SK-N-SH treated with all-trans-retinoic acid at 6 μM for 48 hours (cell line): ENCODE measurements around the gene HTD2.

Source experiments
- BACH2 ChIP-seq: fragments of 250-450 bp; sonication (Bioruptor Pico); IDR thresholded peaks from 2 replicates; pipeline ENCODE4 v1.9.0; 2021; ENCODE audit warnings: mild to moderate bottlenecking, borderline replicate concordance
- CSDC2 ChIP-seq: fragments of 250-450 bp; sonication (Bioruptor Pico); IDR thresholded peaks from 2 replicates; pipeline ENCODE4 v1.5.0; 2020; ENCODE audit warnings: mild to moderate bottlenecking, moderate library complexity
- ESRRG ChIP-seq: fragments of 250-450 bp; sonication (Bioruptor Pico); IDR thresholded peaks from 2 replicates; pipeline ENCODE4 v1.6.1; 2021; ENCODE audit warnings: mild to moderate bottlenecking
- GLIS3 ChIP-seq: fragments of 250-450 bp; sonication (Bioruptor Pico); IDR thresholded peaks from 2 replicates; pipeline ENCODE4 v1.5.0; 2020; ENCODE audit warnings: mild to moderate bottlenecking, moderate library complexity
- ISL1 ChIP-seq: fragments of 250-450 bp; sonication (Bioruptor Pico); IDR thresholded peaks from 2 replicates; pipeline ENCODE4 v2.1.2; 2022; ENCODE audit warnings: mild to moderate bottlenecking, moderate library complexity
- OSR1 ChIP-seq: fragments of 250-450 bp; sonication (Bioruptor Pico); IDR thresholded peaks from 2 replicates; pipeline ENCODE4 v1.8.0; 2022; ENCODE audit warnings: moderate library complexity, mild to moderate bottlenecking, inconsistent platforms
- PATZ1 ChIP-seq: fragments of 250-450 bp; sonication (Bioruptor Pico); IDR thresholded peaks from 2 replicates; pipeline ENCODE4 v1.8.0; 2020; ENCODE audit warnings: mild to moderate bottlenecking, moderate library complexity, borderline replicate concordance
- POU6F1 ChIP-seq: fragments of 250-450 bp; sonication (Bioruptor Pico); IDR thresholded peaks from 2 replicates; pipeline ENCODE4 v1.8.0; 2021; ENCODE audit warnings: low read depth, mild to moderate bottlenecking, moderate library complexity, borderline replicate concordance
- RARB ChIP-seq: fragments of 250-450 bp; sonication (Bioruptor Pico); IDR thresholded peaks from 2 replicates; pipeline ENCODE4 v1.8.0; 2021; ENCODE audit warnings: mild to moderate bottlenecking, moderate library complexity
- TCF4 ChIP-seq: fragments of 250-450 bp; sonication (Bioruptor Pico); IDR thresholded peaks from 2 replicates; pipeline ENCODE4 v1.8.0; 2021; ENCODE audit warnings: mild to moderate bottlenecking, moderate library complexity, borderline replicate concordance
- ZC3H10 ChIP-seq: fragments of 250-450 bp; sonication (Bioruptor Pico); IDR thresholded peaks from 2 replicates; pipeline ENCODE4 v1.5.1; 2021; ENCODE audit warnings: mild to moderate bottlenecking, moderate library complexity
- ZFP3 ChIP-seq: fragments of 250-450 bp; sonication (Bioruptor Pico); IDR thresholded peaks from 2 replicates; pipeline ENCODE4 v1.5.0; 2020; ENCODE audit warnings: mild to moderate bottlenecking, moderate library complexity
- ZFP30 ChIP-seq: fragments of 450-650 bp; formaldehyde crosslinking; IDR thresholded peaks from 2 replicates; pipeline ENCODE4 v1.5.0; 2022; ENCODE audit warnings: mild to moderate bottlenecking, moderate library complexity
- TF ChIP-seq, protein P1 (sequence below): fragments of 250-450 bp; sonication (Bioruptor Pico); IDR thresholded peaks from 2 replicates; pipeline ENCODE4 v1.5.1; 2020; ENCODE audit warnings: low read depth, mild to moderate bottlenecking, moderate library complexity

GRCh38 chr3:58260733-58261132, 45.6 kb upstream of the HTD2 start:
- TF ChIP-seq ZFP30 (CRISPR knock-in tag) (no peak), BACH2 (CRISPR knock-in tag) (no peak), ISL1 (CRISPR knock-in tag) (no peak), POU6F1 (CRISPR knock-in tag) (no peak), GLIS3 (CRISPR knock-in tag) (no peak), CSDC2 (no peak), ZC3H10 (CRISPR knock-in tag) (no peak), PATZ1 (CRISPR knock-in tag) (no peak), OSR1 (CRISPR knock-in tag) (no peak), ZFP3 (no peak), ESRRG (CRISPR knock-in tag) (no peak), TCF4 (CRISPR knock-in tag) (no peak), RARB (CRISPR knock-in tag) (no peak)
- TF ChIP-seq, protein P1, sequence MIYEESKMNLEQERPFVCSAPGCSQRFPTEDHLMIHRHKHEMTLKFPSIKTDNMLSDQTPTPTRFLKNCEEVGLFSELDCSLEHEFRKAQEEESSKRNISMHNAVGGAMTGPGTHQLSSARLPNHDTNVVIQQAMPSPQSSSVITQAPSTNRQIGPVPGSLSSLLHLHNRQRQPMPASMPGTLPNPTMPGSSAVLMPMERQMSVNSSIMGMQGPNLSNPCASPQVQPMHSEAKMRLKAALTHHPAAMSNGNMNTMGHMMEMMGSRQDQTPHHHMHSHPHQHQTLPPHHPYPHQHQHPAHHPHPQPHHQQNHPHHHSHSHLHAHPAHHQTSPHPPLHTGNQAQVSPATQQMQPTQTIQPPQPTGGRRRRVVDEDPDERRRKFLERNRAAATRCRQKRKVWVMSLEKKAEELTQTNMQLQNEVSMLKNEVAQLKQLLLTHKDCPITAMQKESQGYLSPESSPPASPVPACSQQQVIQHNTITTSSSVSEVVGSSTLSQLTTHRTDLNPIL (CRISPR knock-in tag) = no peak
